GM21528 (cell line): ENCODE results near the gene EIF1B.

ENCODE experiments used
- ATAC-seq: cut with Tn5 transposase; IDR thresholded peaks from one replicate; pipeline ENCODE4 v1.9.1; 2021; ENCODE audit warnings: mild to moderate bottlenecking, moderate library complexity; ENCODE audit not compliant: unreplicated experiment, low FRiP score

The EIF1B gene

DNA sequence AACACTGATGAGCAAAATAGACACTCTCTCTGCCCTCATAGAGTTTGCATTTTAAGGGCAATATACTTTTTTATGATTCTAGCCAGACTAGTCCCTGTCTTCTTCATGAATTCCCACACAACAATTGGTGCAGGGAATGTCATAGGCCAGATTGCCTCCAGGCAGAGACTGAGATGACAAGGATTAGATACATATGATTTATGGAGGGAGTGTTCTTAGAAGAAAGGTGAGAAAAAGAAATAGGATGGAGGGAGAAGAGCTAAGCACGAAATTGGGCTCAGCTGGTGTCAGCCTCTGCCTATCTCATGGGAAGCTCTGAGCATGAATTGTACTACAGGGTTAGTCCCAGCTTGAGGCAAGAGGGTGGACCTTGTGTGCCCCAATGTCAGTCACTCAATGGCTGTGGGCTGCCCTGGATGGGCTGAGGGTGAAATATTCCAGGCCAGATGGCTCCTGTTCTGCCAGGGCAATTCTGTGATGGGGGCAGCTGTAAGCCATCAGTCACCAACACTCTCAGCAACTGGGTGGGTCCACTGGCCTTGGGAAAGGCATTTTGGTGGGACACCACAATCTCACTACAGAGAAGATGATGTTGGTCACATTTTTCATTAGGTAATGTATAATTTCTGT, 31.1 kb downstream of the EIF1B start:
- no peak for ATAC-seq

- no peak for ATAC-seq
Measured at GRCh38 chr3:40341671-40342070, 32.2 kb downstream of the EIF1B start.

GRCh38 chr3:40350529-40350928, 41.0 kb downstream of the EIF1B start:
- no peak for ATAC-seq

GRCh38 chr3:40355410-40355809, 45.9 kb downstream of the EIF1B start:
- ATAC-seq = no peak

DNA sequence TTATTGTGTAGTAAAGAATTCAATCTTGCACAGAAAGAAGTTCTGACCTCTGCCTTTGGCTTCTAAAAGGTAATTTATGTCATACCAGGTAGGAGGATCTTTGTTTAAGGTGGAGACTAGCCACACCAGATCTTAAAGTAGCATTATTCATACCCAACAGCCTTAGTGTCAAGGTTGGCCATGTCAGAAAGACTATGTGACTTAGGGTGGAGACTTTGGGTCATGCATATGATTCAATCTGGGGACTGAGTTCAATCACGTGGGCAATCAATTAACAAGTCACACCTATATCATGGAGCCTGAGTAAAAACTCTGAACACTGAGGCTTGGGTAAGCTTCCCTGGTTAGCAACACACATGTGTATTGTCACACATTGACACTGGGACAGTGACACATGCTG, 48.9 kb downstream of the EIF1B start:
- ATAC-seq = no peak
